UCSD-AML1 (cell line): Measurements from ENCODE around the gene PCDHGA3.
"Not testable (repeated sequence)": the region's sequence is repeated elsewhere in the genome, so short reads cannot be mapped to it uniquely, and the experiment has no call there.

Experiments used
- DNase-seq: peaks from one replicate; lab custom pipeline; 2025; ENCODE audit not compliant: unreplicated experiment; lab: John Stamatoyannopoulos, UW

The PCDHGA3 gene

DNA sequence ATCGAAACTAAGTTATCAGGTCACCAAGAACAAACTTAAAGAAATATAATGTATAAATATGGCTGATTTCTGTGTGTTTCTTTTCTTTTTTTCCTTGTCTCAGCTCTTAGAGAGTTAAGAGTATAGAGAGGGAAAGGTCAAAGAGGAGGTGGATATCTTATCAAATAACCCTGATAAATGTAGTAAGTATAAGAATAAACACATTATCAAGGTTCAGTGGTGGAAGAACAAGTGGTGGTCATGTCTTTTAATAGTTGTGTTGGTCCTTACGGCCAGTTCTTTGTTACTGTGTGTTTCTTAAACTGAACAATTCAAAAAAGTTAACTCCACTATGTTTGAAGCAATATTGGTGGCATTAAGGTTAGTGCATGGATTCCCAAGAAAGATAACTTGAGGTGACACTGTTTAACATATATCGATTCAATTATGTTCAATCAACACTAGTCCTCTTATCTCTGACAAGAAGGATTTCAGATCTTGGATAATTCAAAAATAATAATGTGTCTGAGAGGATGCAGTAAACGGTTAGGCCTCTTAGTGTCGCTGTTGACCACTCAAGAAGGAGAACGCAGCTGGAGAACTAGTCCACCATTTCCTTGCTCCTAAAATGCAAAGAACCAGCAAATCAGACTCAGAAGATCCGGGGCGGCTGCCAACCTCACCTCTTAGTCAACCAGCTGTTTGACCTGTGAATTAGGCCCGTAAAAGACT, at the start of gene PCDHGA3:
Gene PCDHGA3, plus strand, starts transcription at position 588 of the 711 bp plus-strand sequence. CDS start 205 bp downstream, outside the sequence.
- no peak for DNase-seq

DNA sequence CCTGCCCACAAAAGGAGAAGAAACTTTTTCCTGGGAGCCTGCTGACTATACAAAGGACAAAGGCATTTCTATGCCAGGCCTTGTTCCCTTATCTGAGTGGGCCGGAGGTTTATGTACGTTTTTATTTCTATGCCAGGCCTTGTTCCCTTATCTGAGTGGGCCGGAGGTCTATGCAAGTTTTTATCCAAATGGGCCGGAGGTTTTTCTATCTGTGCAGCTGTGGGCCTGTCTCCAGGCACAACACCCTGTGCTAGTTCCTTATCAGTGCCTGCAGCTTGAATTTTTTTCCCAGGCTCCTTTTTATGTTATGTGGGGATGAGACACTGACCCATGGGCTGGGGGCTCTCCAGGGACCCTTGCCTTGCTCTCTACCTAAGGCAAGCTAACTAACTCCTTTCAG, 45.3 kb upstream of the PCDHGA3 start:
- DNase-seq = no peak

DNA sequence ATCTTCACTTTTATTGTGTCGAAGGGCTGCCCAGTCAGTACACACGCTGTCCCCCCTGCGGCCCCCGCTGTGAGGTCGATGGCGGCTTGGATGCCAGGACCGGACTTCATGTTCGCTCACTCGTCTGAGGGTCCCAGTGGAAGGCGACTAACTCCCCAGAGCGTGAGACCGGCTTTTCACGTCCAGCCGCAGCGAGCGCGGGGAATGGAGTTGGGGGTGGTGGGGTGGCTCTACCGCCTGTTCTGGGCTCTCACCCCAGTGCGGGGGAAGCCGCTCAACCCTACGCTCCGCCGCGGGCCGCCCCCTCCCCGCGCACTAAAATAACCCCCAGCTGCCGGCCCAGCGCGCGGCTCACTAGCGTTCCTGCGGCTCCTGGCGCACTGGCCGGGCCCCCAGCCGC, 39.9 kb upstream of the PCDHGA3 start, which contains the start of gene SLC25A2:
Gene SLC25A2, minus strand, starts transcription at position 294 of the 400 bp plus-strand sequence. Its CDS starts 184 bp downstream, at position 110.
- no peak for DNase-seq

DNA sequence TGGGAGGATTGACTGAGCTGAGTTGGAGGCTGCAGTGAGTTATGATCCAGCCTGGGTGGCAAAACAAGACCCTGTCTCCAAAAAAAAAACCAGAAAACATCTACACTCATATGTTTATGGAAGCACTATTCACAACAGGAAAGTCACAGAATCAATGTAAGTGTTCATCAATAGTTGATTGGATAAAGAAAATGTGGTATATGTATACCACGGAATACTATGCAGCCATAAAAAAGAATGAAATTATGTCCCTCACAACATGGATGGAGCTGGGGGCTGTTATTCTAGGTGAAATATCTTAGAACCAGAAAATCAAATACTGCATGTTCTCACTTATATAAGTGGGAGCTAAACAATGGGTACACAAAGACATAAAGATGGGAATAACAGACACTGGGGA, 37.0 kb upstream of the PCDHGA3 start:
- no peak for DNase-seq

DNA sequence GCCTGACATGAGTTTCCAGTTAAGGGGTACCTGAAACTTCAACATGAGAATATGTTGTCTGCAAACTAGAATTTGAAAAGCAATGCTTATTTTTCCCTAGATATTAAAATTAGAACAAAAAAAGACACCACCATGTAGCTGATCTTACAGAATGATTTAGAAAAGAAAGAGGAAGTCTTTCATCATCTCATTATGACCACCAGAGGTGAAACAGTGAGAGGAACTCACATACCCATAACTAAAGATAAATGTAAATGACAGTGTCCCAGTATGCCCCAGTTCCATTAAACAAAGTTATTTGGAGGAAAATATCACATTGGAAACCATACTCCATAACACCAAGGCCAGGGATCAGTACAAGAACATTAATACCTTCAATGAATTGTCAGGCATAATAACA, 29.9 kb upstream of the PCDHGA3 start:
- DNase-seq = no peak

DNA sequence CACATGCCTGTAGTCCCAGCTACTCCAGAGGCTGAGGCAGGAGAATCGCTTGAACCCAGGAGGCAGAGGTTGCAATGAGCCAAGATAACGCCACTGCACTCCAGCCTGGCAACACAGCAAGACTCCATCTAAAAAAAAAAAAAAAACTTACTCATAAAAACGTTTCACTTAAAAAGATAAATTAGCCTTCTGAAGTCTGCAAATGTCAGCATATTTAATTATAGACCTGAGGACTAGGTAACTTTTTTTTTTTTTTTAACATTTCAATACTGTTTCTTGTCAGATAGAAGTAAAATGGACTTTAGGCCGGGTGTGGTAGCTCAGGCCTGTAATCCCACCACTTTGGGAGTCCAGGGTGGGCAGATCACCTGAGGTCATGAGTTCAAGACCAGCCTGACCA, 26.7 kb upstream of the PCDHGA3 start:
- DNase-seq = not testable (repeated sequence)

DNA sequence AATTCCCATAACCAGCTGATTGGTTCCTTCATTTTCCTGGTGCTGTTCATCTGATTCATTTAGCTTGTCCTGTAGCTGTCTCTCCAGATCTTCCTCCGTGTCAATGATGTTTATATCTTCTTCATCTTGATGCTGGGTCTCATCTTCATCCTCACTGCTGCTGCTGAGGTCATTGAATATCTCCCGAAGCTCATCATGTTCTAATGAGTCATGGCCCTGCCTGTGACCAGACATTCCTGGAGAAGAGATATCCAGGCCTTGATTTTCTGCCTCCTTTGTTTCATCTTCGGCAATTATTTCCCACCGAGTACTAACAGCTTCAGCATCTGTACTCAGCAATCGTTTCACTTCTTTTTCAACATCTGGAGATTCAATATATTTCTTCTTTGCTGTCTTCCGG, 24.4 kb upstream of the PCDHGA3 start:
- no peak for DNase-seq

DNA sequence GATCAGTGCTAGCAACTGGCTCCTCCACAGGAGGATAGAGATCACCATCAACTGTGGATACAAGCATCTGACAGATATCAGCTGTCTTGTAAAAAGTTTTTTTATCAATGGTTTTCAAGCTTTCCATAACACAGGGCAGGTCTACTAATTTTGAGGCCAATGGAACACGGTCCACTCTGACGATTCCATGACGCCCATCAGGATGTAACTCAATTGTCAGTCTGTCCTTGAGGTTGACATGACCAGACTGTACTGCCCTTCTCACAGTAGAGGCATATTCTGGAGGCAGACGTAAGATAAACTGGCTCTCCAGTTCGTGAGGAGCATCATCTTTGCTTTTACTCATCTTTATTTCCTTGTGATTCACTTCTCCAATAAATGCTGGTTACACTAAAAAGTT, 23.9 kb upstream of the PCDHGA3 start:
- DNase-seq = no peak

DNA sequence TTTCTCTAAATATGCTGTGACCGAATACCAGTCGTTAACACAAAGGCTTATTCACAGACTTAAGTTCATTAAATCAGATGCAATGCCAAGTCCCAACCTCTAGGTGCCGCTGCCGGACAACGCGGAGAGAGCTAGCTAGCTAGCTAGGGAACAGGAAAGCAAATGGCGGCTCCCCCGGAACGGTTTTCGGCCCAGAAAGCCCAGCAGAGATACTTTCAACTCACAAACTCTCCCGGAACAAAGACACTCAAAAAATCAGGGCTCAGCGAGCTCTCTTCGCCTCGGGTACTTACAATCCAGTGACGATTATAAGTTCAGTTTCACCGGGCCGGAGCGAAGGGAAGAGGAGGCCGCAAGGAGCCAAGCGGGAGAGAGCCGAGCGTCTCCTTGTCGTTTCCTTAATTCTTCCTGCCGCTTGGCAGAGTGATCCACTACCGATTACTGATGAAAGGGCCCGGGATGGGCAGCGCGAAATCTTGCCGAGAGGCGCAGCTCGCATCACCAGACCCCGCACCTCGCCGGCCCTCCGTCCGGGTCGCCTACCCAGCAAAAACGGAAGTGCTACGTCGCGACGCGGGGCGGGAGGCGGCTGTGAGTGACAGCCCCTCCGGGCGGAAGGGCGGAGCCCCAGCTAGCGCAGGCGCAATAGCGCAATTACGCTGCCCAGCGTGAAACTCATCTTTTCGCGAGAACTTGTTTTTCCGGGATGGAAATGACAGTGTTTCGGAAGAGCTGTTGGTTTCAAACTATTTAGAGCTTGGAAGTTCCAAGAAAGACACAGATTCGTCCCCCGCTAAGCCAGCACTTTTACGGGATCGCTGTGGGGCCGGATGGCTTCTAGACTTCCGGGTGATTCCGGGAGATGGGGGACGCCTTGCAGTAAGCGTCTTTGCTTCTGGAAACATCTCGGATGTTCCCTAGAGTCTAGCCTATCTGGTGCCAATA, 23.1 kb upstream of the PCDHGA3 start, which contains the start of gene TAF7:
Gene TAF7, minus strand, starts transcription at position 560 of the 945 bp plus-strand sequence. CDS start 740 bp downstream, outside the sequence.
- DNase-seq = peak; percentile 94

DNA sequence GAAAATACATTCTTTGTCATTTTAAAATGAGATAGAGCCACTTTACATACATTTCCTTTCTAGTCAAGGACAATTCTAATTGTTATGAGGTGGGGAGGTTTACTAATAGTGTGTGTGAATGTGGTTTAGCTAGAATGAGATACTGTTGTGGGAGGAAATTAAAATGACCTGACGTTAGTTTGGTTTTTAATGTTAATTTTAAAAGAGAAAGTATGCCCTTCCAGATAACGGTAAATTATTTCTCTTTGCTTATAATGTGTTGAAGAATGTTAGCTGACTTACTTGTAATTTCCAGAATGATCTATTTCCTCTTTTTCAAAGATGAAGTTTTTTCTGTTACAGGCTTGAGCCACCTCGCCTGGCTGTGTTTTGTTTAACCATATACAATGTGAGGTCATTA, 21.4 kb upstream of the PCDHGA3 start:
- no peak for DNase-seq

DNA sequence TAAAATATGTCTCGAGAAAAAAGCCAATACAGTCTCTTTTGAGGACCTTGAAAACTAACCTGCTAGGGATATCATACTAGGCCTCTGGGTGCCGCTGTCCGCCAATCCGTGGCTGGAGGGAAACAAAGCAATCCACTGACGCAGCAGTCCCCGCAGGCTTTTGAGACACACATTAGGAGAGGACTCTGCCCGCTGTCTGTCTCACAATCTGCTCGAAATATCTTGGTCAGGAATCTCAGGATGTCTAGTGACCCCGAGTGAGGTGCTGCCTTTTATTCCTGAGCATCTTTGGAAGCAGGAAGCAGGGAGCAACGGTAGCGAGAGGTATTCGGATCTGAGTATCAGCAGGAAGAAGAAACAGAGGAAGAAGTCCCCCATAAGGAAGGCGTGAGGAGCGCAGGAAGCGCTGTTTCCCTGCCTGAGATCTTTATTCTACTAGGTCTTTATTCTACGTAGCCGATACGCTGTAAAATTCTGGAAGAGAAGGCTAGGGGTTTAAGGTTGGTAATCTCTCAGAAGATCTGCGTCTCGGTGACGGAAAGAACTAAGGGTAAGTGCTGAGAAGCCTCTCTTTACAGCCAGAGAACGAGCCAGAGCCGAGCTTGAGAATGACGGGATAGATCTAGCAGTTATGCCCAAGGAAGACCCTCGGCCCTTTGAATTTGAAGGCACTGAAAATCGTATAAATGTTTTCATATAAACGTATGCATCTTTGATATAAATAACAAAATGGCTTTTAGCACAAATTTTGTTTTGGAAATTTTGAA, 17.4 kb upstream of the PCDHGA3 start:
- DNase-seq = peak; percentile 50

DNA sequence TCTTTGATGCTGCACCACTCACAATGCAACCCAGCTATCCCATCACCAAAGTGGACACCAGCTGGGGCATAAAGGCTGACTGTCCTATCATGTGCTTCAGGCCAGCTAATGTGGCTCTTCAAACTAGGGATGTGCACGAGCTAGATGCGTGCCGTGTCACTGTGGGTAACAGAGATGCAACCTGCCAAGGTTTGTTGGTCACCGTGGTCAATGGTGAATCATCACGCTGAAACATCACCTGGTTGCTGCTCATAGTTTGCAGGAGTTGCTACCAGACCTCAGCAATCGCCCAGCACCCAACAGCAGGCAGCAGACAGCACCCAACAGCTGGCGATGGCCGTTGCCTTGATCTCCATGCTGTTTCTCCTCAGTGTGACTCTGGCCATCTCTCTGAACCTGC, 15.4 kb upstream of the PCDHGA3 start:
- no peak for DNase-seq

DNA sequence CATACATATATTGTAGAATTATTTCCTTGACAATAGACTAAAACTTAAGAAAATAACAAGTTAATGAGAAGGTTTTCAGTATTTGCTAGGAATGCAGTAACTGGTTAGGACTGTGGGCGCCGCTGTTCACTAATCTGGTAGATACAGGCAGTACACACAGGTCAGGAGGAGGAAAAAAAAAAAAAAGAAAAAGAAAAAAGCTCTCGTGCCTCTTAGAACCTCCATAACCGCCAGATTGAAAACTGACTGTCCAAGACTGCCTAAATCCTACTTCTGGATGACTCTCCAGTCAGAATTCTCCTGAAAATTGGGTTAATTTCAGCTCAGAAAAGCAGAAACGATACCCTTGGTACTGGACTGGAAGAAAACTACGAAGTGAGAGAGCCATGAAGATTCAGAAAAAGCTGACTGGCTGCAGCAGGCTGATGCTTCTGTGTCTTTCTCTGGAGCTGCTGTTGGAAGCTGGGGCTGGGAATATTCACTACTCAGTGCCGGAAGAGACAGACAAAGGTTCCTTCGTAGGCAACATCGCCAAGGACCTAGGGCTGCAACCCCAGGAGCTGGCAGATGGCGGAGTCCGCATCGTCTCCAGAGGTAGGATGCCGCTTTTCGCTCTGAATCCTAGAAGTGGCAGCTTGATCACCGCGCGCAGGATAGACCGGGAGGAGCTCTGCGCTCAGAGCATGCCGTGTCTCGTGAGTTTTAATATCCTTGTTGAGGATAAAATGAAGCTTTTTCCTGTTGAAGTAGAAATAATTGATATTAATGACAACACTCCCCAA, 13.1 kb upstream of the PCDHGA3 start, which contains the start of gene PCDHGA1:
Gene PCDHGA1, plus strand, starts transcription at position 216 of the 782 bp plus-strand sequence.
- DNase-seq = peak; percentile 10

DNA sequence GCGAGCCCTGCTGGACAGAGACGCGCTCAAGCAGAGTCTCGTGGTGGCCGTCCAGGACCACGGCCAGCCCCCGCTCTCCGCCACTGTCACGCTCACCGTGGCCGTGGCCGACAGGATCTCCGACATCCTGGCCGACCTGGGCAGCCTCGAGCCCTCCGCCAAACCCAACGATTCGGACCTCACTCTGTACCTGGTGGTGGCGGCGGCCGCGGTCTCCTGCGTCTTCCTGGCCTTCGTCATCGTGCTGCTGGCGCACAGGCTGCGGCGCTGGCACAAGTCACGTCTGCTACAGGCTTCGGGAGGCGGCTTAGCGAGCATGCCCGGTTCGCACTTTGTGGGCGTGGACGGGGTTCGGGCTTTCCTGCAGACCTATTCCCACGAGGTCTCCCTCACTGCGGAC, 11.1 kb upstream of the PCDHGA3 start:
- DNase-seq = not testable (repeated sequence)

DNA sequence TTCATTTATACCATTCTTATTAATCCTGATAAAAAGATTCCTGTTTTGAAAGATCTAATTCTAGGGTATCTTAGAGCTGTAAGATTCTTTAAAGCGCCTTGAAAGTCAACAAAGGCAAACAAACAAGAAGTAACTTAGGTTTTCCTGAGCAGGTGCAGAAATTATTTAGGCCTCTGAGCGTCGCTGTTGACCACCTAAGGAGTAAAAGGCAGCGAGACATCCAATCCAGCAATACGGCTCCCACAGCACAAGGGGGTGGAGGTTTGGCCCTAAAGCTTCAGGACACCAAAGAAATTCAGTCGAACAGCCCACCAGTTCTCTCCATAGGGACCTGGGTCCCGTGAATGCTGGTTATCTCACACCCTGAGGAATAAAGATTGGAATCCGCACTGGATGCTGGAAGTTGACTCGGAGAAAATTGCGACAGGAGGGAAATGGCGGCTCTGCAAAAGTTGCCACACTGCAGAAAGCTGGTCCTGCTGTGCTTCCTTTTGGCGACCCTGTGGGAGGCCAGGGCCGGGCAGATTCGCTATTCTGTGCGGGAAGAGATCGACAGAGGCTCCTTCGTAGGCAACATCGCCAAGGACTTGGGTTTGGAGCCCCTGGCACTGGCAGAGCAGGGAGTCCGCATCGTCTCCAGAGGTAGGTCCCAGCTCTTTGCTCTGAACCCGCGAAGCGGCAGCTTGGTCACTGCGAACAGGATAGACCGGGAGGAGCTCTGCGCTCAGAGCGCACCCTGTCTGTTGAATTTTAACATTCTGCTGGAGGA, 4.9 kb upstream of the PCDHGA3 start, which contains the start of gene PCDHGA2:
Gene PCDHGA2, plus strand, starts transcription at position 223 of the 769 bp plus-strand sequence.
- no peak for DNase-seq

DNA sequence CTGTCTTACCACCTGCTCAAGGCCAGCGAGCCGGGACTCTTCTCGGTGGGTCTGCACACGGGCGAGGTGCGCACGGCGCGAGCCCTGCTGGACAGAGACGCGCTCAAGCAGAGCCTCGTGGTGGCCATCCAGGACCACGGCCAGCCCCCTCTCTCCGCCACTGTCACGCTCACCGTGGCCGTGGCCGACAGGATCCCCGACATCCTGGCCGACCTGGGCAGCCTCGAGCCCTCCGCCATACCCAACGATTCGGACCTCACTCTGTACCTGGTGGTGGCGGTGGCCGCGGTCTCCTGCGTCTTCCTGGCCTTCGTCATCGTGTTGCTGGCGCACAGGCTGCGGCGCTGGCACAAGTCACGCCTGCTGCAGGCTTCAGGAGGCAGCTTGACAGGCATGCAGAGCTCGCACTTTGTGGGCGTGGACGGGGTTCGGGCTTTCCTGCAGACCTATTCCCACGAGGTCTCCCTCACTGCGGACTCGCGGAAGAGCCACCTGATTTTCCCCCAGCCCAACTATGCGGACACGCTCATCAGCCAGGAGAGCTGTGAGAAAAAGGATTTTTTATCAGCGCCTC, 2.8 kb upstream of the PCDHGA3 start:
- not testable (repeated sequence) for DNase-seq

DNA sequence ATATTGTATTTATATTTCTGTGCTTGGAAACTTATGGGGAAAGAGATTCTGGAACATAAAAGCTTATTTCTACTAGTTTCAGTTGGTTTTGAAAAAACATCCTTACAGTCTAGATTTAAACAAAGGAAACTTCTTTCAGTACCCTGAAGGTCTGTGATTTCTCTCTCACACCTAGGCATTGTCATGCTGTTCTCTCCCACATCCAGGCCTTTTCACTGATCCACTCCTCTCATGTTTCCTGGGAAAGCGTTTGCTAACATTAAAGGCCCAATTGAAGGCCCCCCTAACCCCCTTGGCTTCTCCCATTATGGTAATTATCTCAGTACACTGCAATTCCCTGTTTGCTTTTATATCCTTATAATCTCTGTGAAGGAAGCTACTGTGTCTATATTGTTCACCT, 856 bp upstream of the PCDHGA3 start:
- DNase-seq = no peak

DNA sequence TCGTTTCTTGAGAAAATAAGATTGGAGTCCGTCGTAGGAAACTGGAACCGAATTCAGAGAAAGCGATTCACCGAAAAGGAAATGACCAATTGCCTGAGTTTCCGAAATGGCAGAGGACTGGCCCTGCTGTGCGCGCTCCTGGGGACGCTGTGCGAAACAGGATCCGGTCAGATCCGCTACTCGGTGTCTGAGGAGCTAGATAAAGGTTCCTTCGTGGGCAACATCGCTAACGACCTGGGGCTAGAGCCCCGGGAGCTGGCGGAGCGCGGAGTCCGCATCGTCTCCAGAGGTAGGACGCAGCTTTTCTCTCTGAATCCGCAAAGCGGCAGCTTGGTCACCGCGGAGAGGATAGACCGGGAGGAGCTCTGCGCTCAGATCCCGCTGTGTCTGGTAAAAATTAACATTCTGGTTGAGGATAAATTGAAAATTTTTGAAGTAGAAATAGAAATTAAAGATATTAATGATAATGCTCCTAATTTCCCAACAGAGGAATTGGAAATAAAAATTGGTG, 379 bp downstream of the PCDHGA3 start:
- DNase-seq = no peak

DNA sequence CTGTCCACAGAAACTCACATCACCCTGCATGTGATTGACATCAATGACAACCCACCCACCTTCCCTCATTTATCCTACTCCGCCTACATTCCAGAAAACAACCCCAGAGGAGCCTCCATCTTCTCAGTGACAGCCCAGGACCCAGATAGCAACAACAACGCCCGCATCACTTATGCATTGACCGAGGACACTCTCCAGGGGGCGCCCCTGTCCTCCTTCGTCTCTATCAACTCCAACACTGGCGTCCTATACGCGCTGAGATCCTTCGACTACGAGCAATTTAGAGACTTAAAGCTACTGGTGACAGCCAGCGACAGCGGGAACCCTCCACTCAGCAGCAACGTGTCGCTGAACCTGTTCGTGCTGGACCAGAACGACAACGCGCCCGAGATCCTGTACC, 1.7 kb downstream of the PCDHGA3 start:
- no peak for DNase-seq
